H9 (cell line): Measurements from ENCODE around the gene UPP1. TPM values are rescaled to one million over a fixed set of nuclear protein-coding genes. Genes with fewer than 3 reads are reported as not detected.

Experiments used
- DNase-seq: peaks from one replicate; pipeline ENCODE4 v3.0.0-alpha.2; 2017
- H2AFZ ChIP-seq: one replicate; pipeline ENCODE4 v1.6.1; 2013; ENCODE audit warnings: mild to moderate bottlenecking, low read length, control low read depth, moderate library complexity
- H2AK5ac ChIP-seq: 2 replicates; pipeline ENCODE4 v1.6.1; 2013; ENCODE audit warnings: low read length, control low read depth, mixed read lengths; ENCODE audit not compliant: insufficient read length
- H2BK120ac ChIP-seq: one replicate; pipeline ENCODE4 v1.6.1; 2013; ENCODE audit warnings: low read depth, mild to moderate bottlenecking, low read length, control low read depth, inconsistent platforms; ENCODE audit not compliant: poor library complexity, severe bottlenecking
- H2BK12ac ChIP-seq: 2 replicates; pipeline ENCODE4 v1.6.1; 2013; ENCODE audit warnings: low read length, control low read depth, mixed read lengths, low read depth; ENCODE audit not compliant: insufficient read length
- H2BK15ac ChIP-seq: 2 replicates; pipeline ENCODE4 v1.6.1; 2013; ENCODE audit warnings: low read depth, low read length, control low read depth
- H2BK20ac ChIP-seq: one replicate; pipeline ENCODE4 v1.6.1; 2013; ENCODE audit warnings: low read depth, mild to moderate bottlenecking, low read length, control low read depth, inconsistent platforms; ENCODE audit not compliant: poor library complexity, severe bottlenecking
- H2BK5ac ChIP-seq: 2 replicates; pipeline ENCODE4 v1.6.1; 2013; ENCODE audit warnings: low read length, control low read depth, mixed read lengths; ENCODE audit not compliant: insufficient read length
- H3K14ac ChIP-seq: 2 replicates; pipeline ENCODE4 v1.6.1; 2013; ENCODE audit warnings: low read length, control low read depth; ENCODE audit not compliant: insufficient read depth
- H3K18ac ChIP-seq: 2 replicates; pipeline ENCODE4 v1.6.1; 2013; ENCODE audit warnings: low read depth, mild to moderate bottlenecking, mixed read lengths, low read length, control low read depth; ENCODE audit not compliant: insufficient read length
- H3K23ac ChIP-seq: 2 replicates; pipeline ENCODE4 v1.6.1; 2013; ENCODE audit warnings: low read length, control low read depth, mixed read lengths, low read depth; ENCODE audit not compliant: insufficient read length
- H3K23me2 ChIP-seq: 2 replicates; pipeline ENCODE4 v1.6.1; 2013; ENCODE audit warnings: low read depth, mild to moderate bottlenecking, mixed read lengths, low read length, control low read depth; ENCODE audit not compliant: insufficient read length, poor library complexity, severe bottlenecking
- H3K27ac ChIP-seq: 2 replicates; pipeline ENCODE4 v1.5.1; 2013; ENCODE audit warnings: low read length, control low read depth, mixed read lengths, low read depth; ENCODE audit not compliant: insufficient read length
- H3K27me3 ChIP-seq: 2 replicates; pipeline ENCODE4 v1.6.1; 2013; ENCODE audit warnings: low read length, control low read depth, inconsistent platforms; ENCODE audit not compliant: insufficient read depth
- H3K4ac ChIP-seq: 2 replicates; pipeline ENCODE4 v1.6.1; 2013; ENCODE audit warnings: low read depth, mild to moderate bottlenecking, control low read depth, inconsistent platforms, low read length, moderate library complexity
- H3K4me1 ChIP-seq: 2 replicates; pipeline ENCODE4 v1.6.1; 2013; ENCODE audit warnings: low read length, control low read depth, inconsistent platforms; ENCODE audit not compliant: insufficient read depth
- H3K4me2 ChIP-seq: 2 replicates; pipeline ENCODE4 v1.6.1; 2013; ENCODE audit warnings: low read length, control low read depth, mixed read lengths; ENCODE audit not compliant: insufficient read length, insufficient read depth
- H3K56ac ChIP-seq: 2 replicates; pipeline ENCODE4 v1.6.1; 2013; ENCODE audit warnings: low read depth, mild to moderate bottlenecking, mixed read lengths, low read length, control low read depth; ENCODE audit not compliant: insufficient read length
- H3K79me1 ChIP-seq: 2 replicates; pipeline ENCODE4 v1.6.1; 2013; ENCODE audit warnings: low read depth, mild to moderate bottlenecking, moderate library complexity, low read length, control low read depth, inconsistent platforms; ENCODE audit not compliant: insufficient read depth, poor library complexity, severe bottlenecking
- H3K79me2 ChIP-seq: 2 replicates; pipeline ENCODE4 v1.6.1; 2013; ENCODE audit warnings: low read length, control low read depth, inconsistent platforms; ENCODE audit not compliant: insufficient read depth
- H3K9ac ChIP-seq: 2 replicates; pipeline ENCODE4 v1.6.1; 2013; ENCODE audit warnings: low read length, control low read depth, mixed read lengths; ENCODE audit not compliant: insufficient read length; ENCODE audit errors: extremely low read depth
- H3K9me3 ChIP-seq: one replicate; pipeline ENCODE4 v1.6.1; 2013; ENCODE audit warnings: low read depth, low read length, inconsistent platforms; ENCODE audit not compliant: control insufficient read depth
- H3T11ph ChIP-seq: one replicate; pipeline ENCODE4 v1.6.1; 2013; ENCODE audit warnings: mild to moderate bottlenecking, low read length, control low read depth, inconsistent platforms
- H4K20me1 ChIP-seq: one replicate; pipeline ENCODE4 v1.6.1; 2013; ENCODE audit not compliant: control insufficient read depth, insufficient read length, insufficient read depth
- H4K5ac ChIP-seq: 2 replicates; pipeline ENCODE4 v1.6.1; 2013; ENCODE audit warnings: low read depth, mild to moderate bottlenecking, mixed read lengths, low read length, control low read depth; ENCODE audit not compliant: insufficient read length
- H4K8ac ChIP-seq: replicated peaks from 2 replicates; pipeline ENCODE4 v1.6.1; 2013; ENCODE audit warnings: low read length, control low read depth, mixed read lengths, low read depth; ENCODE audit not compliant: insufficient read length
- H4K91ac ChIP-seq: 2 replicates; pipeline ENCODE4 v1.6.1; 2013; ENCODE audit warnings: low read depth, mild to moderate bottlenecking, moderate library complexity, mixed read lengths, low read length, control low read depth; ENCODE audit not compliant: insufficient read length
- H3K27ac Mint-ChIP-seq, 3 experiments: 2 replicates in 2 of 3; 3 replicates in 1 of 3; pipeline ENCODE4 v1.8.0; 2020 to 2021; ENCODE audit warnings: mixed read lengths in 3 of 3, mild to moderate bottlenecking in 1 of 3, moderate library complexity in 1 of 3
- H3K27me3 Mint-ChIP-seq: 2 replicates; pipeline ENCODE4 v1.8.0; 2021; ENCODE audit warnings: low read depth, mild to moderate bottlenecking, moderate library complexity, mixed read lengths
- H3K36me3 Mint-ChIP-seq, 3 experiments: 2 replicates in 2 of 3; 3 replicates in 1 of 3; pipeline ENCODE4 v1.8.0; 2020 to 2021; ENCODE audit warnings: low read depth in 3 of 3, mixed read lengths in 3 of 3; ENCODE audit not compliant: insufficient read depth in 1 of 3
- H3K4me1 Mint-ChIP-seq, 2 experiments: 2 replicates each; pipeline ENCODE4 v1.8.0; 2020; ENCODE audit warnings: mixed read lengths in 2 of 2
- H3K4me3 Mint-ChIP-seq, 2 experiments: 2 replicates in 1 of 2; 3 replicates in 1 of 2; pipeline ENCODE4 v1.8.0; 2020 to 2021; ENCODE audit warnings: mild to moderate bottlenecking in 2 of 2, mixed read lengths in 2 of 2, moderate library complexity in 1 of 2
- H3K9me3 Mint-ChIP-seq, 2 experiments: 2 replicates in 1 of 2; 3 replicates in 1 of 2; pipeline ENCODE4 v1.8.0; 2020; ENCODE audit warnings: mild to moderate bottlenecking in 2 of 2, mixed read lengths in 2 of 2, moderate library complexity in 1 of 2
- CTCF ChIP-seq: fragments of 200-600 bp; sonication (generic); conservative IDR thresholded peaks from 3 replicates; pipeline ENCODE4 v1.8.0; 2021; ENCODE audit warnings: antibody characterized with exemption, mild to moderate bottlenecking
- WGBS: extraction: QIAGEN DNeasy Blood & Tissue Kit; methylation state at CpG from one replicate; pipeline ENCODE4 v1.1.7; 2013; ENCODE audit warnings: missing lambda C conversion rate, low lambda C conversion rate, mixed read lengths; ENCODE audit not compliant: insufficient read length; ENCODE audit errors: extremely low coverage; 5-methylcytosine and 5-hydroxymethylcytosine counted together
- total RNA-seq: library from RNA; stranded (reverse); gene quantifications from 2 replicates; pipeline ENCODE4 v1.2.1, GENCODE V29; 2021

Gene UPP1
- total RNA-seq, 1 experiment from 2014 or later = 34.2 TPM

GRCh38 chr7:48059706-48060105 lies 29.4 kb upstream of the UPP1 start:
- Histone ChIP-seq H3K14ac (no peak overlapping the region), H3K56ac (no peak overlapping the region), H2BK120ac (no peak overlapping the region), H2AFZ (no peak overlapping the region), H2BK12ac (no peak overlapping the region), H3K79me1 (no peaks in the 10 kb centered on the region), H4K91ac (no peak overlapping the region), H3K79me2 (no peaks in the 10 kb centered on the region), H3K23ac (no peak overlapping the region), H3K4me2 (no peak overlapping the region), H3K9ac (no peak overlapping the region), H3K18ac (no peak overlapping the region), H2BK5ac (no peak overlapping the region), H3K27ac (no peak overlapping the region), H3K9me3 (no peaks in the 10 kb centered on the region), H3K27me3 (no peaks in the 10 kb centered on the region; the same call in 1 of the 2 replicates), H3K4ac (no peak overlapping the region), H3T11ph (no peak overlapping the region), H2BK15ac (no peak overlapping the region), H4K20me1 (no peaks in the 10 kb centered on the region), H2AK5ac (no peak overlapping the region), H3K4me1 (no peaks in the 10 kb centered on the region), H3K23me2 (no peaks in the 10 kb centered on the region), H2BK20ac (no peak overlapping the region), H4K5ac (no peak overlapping the region), H4K8ac (no peak overlapping the region)
- no CpG with 5 or more reads among the region's 5 CpGs for WGBS
- Mint-ChIP-seq H3K36me3 (peaks cover 0 to 12% (median 4%) of the 10 kb centered on the region in 3 experiments; a peak in 3 of 7 replicates), H3K9me3 (peaks cover 8 to 18% of the 10 kb centered on the region in 2 experiments; a peak in 4 of 5 replicates), H3K4me3 (no peak overlapping the region), H3K27ac (no peak overlapping the region), H3K4me1 (no peaks in the 10 kb centered on the region), H3K27me3 (peaks cover 1% of the 10 kb centered on the region; the same call in 1 of the 2 replicates)
- DNase-seq = no peak
- TF ChIP-seq CTCF = no peak
